ENCODE measurements around the gene RALB.
A peak's percentile ranks its signal among the peaks of the same experiment; 100 is the strongest.

Gene RALB

GRCh38 chr2:120262761-120263428, 10.2 kb downstream of the RALB start:
- no peak for DNase-seq (ENCODE audit: low read depth)

DNA sequence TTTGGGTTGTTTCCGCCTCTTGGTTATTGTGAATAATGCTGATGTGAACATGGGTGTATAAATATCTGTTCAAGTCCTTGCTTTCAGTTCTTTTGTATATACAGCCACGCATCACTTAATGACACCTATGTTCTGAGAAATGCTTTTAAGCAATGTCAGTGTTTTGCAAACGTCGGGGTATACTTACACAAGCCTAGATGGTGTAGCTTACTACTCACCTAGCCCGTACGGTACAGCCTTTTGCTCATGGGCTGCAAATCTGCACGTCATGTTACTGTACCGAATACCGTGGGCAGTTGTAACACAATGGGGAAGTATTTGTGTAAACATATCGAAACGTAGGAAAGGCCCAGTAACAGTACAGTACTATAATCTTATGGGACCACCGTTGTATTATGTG, 12.4 kb downstream of the RALB start:
- no peak for DNase-seq (ENCODE audit: low read depth)

- no peak for DNase-seq (ENCODE audit: low read depth)
Observed at GRCh38 chr2:120267348-120267747, 14.7 kb downstream of the RALB start.

- no peak for DNase-seq (ENCODE audit: low read depth)
Observed at GRCh38 chr2:120269076-120269744, 16.6 kb downstream of the RALB start.

GRCh38 chr2:120269816-120270215, 17.2 kb downstream of the RALB start:
- no peak for DNase-seq (ENCODE audit: low read depth)

DNA sequence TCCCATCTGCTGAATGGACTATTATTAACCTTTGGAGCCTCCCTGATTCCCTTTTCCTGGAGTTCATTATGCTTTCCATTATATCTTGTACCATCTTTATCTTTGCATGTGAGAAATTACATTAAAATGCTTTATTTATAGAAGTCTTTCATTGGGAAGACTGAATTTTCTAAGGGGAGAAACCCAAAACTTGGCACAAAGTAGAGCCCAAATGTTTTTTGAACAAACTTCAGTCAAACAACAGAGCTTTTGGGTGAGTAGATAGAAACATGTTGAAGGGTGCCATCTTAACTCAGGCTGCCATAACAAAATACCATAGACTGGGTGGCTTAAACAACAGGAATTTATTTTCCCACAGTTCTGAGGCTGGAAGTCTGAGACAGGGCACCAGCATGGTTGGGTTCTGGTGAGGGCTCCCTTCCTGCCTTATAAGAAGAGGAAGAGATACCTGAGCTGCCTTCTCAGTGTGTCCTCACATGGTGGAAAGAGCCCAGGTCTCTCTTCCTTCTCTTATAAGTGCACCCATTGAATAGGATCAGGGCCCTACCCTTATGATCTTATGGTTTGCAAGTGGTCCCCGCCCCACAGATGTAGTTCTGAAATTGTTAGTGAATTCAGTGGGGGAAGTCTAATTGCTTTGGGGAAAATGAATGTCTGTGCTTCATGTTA, 19.2 kb downstream of the RALB start:
- no peak for DNase-seq (ENCODE audit: low read depth)

DNA sequence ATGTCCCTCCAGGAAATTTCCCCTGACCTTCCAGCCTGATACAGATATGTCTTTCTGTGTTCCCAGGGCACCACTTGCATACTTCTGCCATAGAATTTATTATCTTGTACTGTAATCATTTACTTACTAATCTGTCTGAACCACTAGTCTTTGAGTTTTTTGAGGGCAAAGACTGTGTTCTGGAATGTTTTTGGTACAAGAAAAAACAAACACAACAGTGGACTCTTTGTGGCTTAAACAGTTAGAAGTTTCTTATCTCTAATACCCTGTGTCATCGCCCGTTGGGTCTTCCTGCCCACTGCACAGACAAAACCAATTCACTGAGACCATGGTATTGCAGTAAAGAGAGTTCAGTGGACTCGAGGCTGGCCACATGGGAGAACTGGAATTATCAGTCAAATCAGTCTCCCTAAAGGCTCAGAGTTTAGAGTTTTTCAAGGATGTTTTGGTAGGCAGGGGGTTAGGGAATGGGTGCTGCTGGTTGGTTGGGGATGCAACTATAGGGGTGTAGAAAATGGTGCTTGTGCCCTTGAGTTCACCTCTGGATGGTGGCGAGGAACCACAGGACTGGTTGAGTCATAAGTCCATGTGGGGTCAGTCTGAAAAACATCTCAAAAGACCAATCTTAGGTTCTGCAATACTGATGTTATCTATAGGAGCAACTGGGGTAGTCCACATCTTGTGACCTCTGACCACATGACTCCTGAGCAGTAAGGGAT, 20.3 kb downstream of the RALB start:
- no peak for DNase-seq (ENCODE audit: low read depth)

DNA sequence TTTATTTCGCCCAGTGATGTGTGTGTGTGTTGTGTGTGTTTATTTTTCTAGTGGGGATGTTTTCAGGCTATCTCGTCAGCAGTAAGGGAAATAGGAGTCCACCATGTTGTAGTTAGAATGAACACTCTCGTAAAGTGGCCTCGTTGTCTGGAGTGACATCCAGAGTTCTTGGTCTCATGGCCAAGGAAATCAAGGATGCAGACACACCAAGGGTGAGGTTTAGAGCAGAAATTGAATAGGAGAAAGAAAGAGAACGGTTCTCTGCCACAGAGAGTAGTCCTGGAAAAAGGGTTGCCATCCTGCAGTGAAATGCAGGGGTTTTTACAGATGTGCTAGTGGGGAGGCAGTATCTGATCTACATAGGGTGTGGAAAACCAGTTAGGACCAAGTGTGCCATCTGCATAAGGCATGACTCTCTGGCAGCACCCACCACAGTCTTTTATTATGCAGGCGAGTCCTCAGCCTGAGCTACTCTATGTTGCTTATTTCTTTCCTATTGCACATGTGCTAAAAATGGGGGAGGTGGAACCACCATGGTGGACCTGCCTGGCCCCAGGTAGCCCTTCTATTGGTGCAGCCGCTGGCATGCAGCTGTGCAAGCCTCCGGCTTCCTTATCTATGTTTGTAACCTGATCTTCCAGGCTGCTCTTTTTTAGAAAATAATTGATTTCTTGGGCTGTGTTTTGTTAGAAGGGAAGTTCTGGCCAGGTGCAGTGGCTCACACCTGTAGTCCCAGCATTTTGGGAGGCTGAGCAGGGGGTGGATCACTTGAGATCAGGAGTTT, 23.2 kb downstream of the RALB start:
- DNase-seq (ENCODE audit: low read depth) = no peak

GRCh38 chr2:120277505-120278205, 25.0 kb downstream of the RALB start:
- DNase-seq (ENCODE audit: low read depth) = no peak

- DNase-seq (ENCODE audit: low read depth) = no peak
Observed at GRCh38 chr2:120278901-120279300, 26.2 kb downstream of the RALB start.

DNA sequence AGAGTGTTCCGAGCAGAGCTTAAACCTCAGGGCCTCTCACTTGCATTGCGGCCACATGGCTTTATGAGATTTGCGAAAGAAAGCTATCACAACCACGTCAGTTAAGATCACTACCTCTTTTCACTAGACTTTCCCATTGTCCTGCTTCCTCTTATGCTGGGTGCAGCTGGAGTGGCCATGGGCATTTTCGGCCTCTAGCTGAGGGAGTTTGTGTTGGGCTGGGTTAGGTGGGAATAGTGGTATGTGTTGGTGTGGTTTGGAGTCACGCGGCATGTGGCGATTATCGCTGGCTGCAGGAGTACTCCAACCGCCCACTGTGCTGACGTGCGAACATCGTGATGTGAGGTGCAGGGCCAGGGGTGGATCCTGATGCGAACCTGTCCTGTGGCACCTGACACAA, 27.1 kb downstream of the RALB start:
- DNase-seq (ENCODE audit: low read depth) = no peak

DNA sequence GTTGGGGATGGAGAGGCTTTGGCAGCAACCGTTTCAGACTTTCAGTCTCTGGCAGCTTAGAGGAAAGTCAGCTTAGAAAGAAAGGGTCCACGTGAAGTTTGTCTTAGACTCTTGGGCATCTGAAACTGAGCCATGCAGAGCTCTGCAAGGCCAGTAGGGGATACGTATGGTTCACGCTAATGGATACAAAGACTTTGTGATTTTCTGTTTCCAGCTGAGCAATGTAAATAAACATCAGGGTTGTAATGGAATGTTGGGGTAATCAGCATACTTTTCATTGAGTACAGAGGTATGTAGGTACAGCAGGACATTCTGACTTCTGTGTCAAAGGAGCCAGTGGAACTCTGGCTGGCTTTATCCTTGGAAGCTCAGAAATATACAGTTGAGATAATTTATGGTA, 31.0 kb downstream of the RALB start:
- no peak for DNase-seq (ENCODE audit: low read depth)

- DNase-seq (ENCODE audit: low read depth) = no peak
Observed at GRCh38 chr2:120285056-120285455, 32.4 kb downstream of the RALB start.

GRCh38 chr2:120287183-120288015, 34.7 kb downstream of the RALB start:
- DNase-seq (ENCODE audit: low read depth) = peak; percentile 82

DNA sequence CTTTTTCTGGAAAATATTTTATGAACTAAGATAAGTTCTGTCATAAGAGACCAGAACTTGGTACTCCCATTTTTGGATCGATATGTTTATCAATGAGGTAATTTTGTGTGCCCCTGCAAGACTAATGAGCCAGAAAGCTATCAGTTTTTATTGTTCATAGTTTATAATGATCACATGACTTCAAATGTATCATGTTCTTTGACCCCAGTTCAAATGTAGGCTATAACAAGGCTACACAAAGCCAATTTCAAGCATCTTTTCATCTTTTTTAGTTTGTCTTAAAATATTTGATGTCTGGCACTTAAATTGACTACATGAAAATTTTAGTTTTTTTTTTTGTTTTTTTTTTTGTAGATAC, 35.3 kb downstream of the RALB start:
- no peak for DNase-seq (ENCODE audit: low read depth)

- DNase-seq (ENCODE audit: low read depth) = no peak
Observed at GRCh38 chr2:120289221-120289906, 36.7 kb downstream of the RALB start.

DNA sequence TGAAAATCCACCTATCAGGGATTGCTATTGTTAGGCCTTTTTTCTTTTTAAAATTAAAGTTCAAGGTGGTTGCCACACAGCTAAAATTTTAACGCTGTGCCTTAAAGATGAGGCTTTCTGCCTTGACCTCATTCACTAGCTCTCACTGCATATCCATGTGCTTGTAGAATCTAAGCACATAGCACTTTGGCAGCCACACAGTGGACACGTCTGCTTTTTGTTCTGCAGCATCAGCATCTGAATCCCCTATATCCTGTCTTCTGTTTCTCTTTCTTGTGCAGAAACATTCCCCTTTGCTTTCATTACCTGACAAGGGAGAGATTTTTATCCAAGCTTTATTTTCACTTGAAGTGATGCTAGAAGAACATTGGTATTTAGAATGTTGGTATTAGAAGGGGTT, 38.1 kb downstream of the RALB start:
- no peak for DNase-seq (ENCODE audit: low read depth)

DNA sequence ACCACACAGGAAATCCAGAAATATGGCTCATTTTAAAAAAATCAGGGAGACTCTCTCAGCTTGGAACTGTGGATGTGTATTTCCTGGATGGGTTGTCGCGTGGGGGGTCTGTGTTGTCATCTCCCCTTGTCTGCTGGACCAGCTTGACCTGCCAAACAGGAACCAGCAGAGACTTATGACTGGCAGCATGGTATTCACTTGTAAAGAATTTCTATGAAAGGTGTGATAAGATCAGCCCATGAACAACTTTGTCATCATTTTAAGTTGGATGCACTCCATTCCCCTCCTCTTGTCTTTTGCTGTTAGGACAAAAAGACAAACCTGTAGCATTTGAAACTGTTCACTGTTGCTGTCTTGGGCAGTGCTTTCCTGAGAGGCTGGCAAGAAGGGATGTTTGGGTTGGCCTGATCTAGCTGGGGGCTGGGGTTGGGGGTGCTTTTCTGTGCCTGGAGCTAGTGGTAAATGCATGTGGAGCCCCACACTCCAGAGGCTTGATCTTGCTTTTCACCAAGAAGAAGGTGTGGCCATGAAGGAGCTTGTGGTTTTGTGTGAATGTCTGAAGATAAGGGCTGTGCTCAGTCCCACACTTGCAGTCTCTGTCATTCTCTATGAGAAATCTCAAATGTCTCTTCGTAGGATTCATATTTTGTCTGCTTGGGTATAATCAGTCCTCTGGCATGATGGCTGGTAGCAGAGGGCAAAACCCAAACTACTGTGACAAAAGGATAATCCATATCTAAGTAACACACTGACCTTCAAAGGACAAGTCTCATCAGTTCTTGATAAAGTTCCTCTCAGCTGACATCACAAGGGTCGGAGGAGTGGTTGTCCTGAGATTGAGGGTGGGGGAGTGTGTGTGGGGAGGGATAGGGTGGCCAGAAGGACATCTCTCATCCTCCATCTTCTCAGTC, 39.0 kb downstream of the RALB start:
- DNase-seq (ENCODE audit: low read depth) = no peak

All from GM04504 (cell line).